ENCODE data around the gene TAB2. TPM values are rescaled to one million over a fixed set of nuclear protein-coding genes. Genes with fewer than 3 reads are reported as not detected.

The TAB2 gene
- total and polyA plus RNA-seq, 2 experiments from 2014 or later, result 19.8 to 59.2 TPM

GRCh38 chr6:149448821-149449453, 131.4 kb downstream of the TAB2 start:
- H3K9me2 ChIP-seq (ENCODE audit: insufficient read depth), result no peaks in the 10 kb centered on the region
- H3K36me3 ChIP-seq (ENCODE audit: insufficient read depth), result no peaks in the 10 kb centered on the region
- no peak overlapping the region for H3K27ac ChIP-seq (ENCODE audit: low read depth)
- Mint-ChIP-seq H3K27me3 (ENCODE audit: insufficient read depth, low read depth, poor library complexity) (peaks cover 26% of the 10 kb centered on the region), H3K4me3 (no peak overlapping the region), H3K27ac (no peak overlapping the region), H3K36me3 (ENCODE audit: low read depth) (no peaks in the 10 kb centered on the region), H3K9me3 (no peaks in the 10 kb centered on the region), H3K4me1 (no peaks in the 10 kb centered on the region; the same call in 2 of the 3 replicates)
- no peak for ATAC-seq
- peaks cover 44% of the 10 kb centered on the region for H3K27me3 ChIP-seq (ENCODE audit: insufficient read depth)
- no peak overlapping the region for H3K4me3 ChIP-seq
- H3K4me2 ChIP-seq, result no peak overlapping the region
- H3F3A ChIP-seq (replicated peaks; ENCODE audit: low read depth), result no peaks in the 10 kb centered on the region
- no peaks in the 10 kb centered on the region for H4K20me1 ChIP-seq (replicated peaks; ENCODE audit: insufficient read depth)
- no peak for TF ChIP-seq EZH2phosphoT487 (IDR thresholded peaks at IDR 0.05; ENCODE audit: unreplicated experiment)
- no peak for TF ChIP-seq NANOG (IDR thresholded peaks at IDR 0.05; ENCODE audit: borderline replicate concordance)
- no peak for TF ChIP-seq ZNF114 (CRISPR knock-in tag; IDR thresholded peaks at IDR 0.05)
- no peak for TF ChIP-seq POLR2AphosphoS5 (IDR thresholded peaks at IDR 0.05; ENCODE audit: low read depth)
- TF ChIP-seq REST (IDR thresholded peaks at IDR 0.05; ENCODE audit: unreplicated experiment), result no peak
- TF ChIP-seq CREB1 (CRISPR knock-in tag; IDR thresholded peaks at IDR 0.05; ENCODE audit: low read depth), result no peak
- no peak for TF ChIP-seq STAT1 (IDR thresholded peaks at IDR 0.05; ENCODE audit: unreplicated experiment)
- TF ChIP-seq ZNF331 (CRISPR knock-in tag; IDR thresholded peaks at IDR 0.05; ENCODE audit: low read depth), result no peak
- no peak for TF ChIP-seq EZH2 (IDR thresholded peaks at IDR 0.05; ENCODE audit: low read depth, unreplicated experiment)
- TF ChIP-seq, protein P1, sequence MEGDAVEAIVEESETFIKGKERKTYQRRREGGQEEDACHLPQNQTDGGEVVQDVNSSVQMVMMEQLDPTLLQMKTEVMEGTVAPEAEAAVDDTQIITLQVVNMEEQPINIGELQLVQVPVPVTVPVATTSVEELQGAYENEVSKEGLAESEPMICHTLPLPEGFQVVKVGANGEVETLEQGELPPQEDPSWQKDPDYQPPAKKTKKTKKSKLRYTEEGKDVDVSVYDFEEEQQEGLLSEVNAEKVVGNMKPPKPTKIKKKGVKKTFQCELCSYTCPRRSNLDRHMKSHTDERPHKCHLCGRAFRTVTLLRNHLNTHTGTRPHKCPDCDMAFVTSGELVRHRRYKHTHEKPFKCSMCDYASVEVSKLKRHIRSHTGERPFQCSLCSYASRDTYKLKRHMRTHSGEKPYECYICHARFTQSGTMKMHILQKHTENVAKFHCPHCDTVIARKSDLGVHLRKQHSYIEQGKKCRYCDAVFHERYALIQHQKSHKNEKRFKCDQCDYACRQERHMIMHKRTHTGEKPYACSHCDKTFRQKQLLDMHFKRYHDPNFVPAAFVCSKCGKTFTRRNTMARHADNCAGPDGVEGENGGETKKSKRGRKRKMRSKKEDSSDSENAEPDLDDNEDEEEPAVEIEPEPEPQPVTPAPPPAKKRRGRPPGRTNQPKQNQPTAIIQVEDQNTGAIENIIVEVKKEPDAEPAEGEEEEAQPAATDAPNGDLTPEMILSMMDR (conservative IDR thresholded peaks at IDR 0.05; ENCODE audit: low read depth in 2 of 2), result no peak
- TF ChIP-seq, protein P2, sequence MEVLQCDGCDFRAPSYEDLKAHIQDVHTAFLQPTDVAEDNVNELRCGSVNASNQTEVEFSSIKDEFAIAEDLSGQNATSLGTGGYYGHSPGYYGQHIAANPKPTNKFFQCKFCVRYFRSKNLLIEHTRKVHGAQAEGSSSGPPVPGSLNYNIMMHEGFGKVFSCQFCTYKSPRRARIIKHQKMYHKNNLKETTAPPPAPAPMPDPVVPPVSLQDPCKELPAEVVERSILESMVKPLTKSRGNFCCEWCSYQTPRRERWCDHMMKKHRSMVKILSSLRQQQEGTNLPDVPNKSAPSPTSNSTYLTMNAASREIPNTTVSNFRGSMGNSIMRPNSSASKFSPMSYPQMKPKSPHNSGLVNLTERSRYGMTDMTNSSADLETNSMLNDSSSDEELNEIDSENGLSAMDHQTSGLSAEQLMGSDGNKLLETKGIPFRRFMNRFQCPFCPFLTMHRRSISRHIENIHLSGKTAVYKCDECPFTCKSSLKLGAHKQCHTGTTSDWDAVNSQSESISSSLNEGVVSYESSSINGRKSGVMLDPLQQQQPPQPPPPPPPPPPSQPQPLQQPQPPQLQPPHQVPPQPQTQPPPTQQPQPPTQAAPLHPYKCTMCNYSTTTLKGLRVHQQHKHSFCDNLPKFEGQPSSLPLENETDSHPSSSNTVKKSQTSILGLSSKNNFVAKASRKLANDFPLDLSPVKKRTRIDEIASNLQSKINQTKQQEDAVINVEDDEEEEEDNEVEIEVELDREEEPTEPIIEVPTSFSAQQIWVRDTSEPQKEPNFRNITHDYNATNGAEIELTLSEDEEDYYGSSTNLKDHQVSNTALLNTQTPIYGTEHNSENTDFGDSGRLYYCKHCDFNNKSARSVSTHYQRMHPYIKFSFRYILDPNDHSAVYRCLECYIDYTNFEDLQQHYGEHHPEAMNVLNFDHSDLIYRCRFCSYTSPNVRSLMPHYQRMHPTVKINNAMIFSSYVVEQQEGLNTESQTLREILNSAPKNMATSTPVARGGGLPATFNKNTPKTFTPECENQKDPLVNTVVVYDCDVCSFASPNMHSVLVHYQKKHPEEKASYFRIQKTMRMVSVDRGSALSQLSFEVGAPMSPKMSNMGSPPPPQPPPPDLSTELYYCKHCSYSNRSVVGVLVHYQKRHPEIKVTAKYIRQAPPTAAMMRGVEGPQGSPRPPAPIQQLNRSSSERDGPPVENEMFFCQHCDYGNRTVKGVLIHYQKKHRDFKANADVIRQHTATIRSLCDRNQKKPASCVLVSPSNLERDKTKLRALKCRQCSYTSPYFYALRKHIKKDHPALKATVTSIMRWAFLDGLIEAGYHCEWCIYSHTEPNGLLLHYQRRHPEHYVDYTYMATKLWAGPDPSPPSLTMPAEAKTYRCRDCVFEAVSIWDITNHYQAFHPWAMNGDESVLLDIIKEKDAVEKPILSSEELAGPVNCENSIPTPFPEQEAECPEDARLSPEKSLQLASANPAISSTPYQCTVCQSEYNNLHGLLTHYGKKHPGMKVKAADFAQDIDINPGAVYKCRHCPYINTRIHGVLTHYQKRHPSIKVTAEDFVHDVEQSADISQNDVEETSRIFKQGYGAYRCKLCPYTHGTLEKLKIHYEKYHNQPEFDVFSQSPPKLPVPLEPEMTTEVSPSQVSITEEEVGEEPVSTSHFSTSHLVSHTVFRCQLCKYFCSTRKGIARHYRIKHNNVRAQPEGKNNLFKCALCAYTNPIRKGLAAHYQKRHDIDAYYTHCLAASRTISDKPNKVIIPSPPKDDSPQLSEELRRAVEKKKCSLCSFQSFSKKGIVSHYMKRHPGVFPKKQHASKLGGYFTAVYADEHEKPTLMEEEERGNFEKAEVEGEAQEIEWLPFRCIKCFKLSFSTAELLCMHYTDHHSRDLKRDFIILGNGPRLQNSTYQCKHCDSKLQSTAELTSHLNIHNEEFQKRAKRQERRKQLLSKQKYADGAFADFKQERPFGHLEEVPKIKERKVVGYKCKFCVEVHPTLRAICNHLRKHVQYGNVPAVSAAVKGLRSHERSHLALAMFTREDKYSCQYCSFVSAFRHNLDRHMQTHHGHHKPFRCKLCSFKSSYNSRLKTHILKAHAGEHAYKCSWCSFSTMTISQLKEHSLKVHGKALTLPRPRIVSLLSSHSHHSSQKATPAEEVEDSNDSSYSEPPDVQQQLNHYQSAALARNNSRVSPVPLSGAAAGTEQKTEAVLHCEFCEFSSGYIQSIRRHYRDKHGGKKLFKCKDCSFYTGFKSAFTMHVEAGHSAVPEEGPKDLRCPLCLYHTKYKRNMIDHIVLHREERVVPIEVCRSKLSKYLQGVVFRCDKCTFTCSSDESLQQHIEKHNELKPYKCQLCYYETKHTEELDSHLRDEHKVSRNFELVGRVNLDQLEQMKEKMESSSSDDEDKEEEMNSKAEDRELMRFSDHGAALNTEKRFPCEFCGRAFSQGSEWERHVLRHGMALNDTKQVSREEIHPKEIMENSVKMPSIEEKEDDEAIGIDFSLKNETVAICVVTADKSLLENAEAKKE (CRISPR knock-in tag; IDR thresholded peaks at IDR 0.05), result no peak
- TF ChIP-seq JUNB (IDR thresholded peaks at IDR 0.05; ENCODE audit: unreplicated experiment), result no peak
- H2AFZ ChIP-seq, result no peak overlapping the region
- no peak for DNase-seq (ENCODE audit: low spot score)
- no peaks in the 10 kb centered on the region for H3K79me2 ChIP-seq (replicated peaks; ENCODE audit: insufficient read depth)
- H3K4me1 ChIP-seq (ENCODE audit: insufficient read depth), result no peaks in the 10 kb centered on the region
